Measurements from ENCODE around the gene MAGI2.
"Not testable (repeated sequence)": the region's sequence is repeated elsewhere in the genome, so short reads cannot be mapped to it uniquely, and the experiment has no call there.

MAGI2 gene

GRCh38 chr7:79451580-79451979, 1.9 kb downstream of the MAGI2 start:
- DNase-seq: no peak
- ATAC-seq: no peak

DNA sequence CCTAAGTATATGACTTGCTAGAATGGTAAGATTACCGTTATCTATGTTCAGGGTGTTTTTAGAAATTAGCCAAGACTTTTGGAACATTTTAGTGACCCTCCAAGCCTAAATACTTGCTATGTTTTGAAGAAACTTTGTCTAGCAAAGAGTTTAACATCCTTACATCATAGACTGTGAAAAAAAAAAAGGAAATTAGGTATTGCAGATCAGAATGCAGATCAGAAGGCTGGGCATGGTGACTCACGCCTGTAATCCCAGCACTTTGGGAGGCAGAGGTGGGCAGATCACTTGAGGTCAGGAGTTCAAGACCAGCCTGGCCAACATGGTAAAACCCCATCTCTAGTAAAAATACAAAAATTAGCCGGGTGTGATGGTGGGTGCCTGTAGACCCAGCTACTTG, 10.7 kb downstream of the MAGI2 start:
- not testable (repeated sequence) for ATAC-seq, DNase-seq

- ATAC-seq (no peak), DNase-seq (no peak)
These were observed 17.1 kb downstream of the MAGI2 start for GRCh38 chr7:79436378-79436777.

GRCh38 chr7:79434867-79435266, 18.6 kb downstream of the MAGI2 start:
- ATAC-seq (no peak), DNase-seq (no peak)

- DNase-seq (no peak), ATAC-seq (no peak)
These were observed 19.4 kb downstream of the MAGI2 start for GRCh38 chr7:79434098-79434497.

GRCh38 chr7:79430391-79430790, 23.1 kb downstream of the MAGI2 start:
- ATAC-seq (no peak), DNase-seq (no peak)

DNA sequence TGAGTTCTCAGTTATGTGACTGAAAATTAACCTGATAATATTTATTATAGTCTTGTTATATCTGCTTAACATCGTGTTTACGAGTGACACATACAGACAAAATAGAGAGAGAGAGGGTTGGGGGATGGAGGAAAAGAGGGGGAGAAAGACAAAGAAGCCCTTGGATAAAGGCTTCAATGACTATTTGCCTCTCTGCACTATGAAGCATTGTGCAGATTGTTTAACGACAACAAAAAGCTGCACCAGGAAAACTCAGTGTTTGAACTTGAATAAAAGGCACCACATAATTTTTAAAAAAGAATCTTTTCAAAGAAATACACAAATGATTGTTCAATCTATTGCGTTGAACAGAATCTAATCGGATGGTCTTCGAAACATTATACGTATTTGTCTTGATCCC, 27.8 kb downstream of the MAGI2 start:
- ATAC-seq (no peak), DNase-seq (no peak)

DNA sequence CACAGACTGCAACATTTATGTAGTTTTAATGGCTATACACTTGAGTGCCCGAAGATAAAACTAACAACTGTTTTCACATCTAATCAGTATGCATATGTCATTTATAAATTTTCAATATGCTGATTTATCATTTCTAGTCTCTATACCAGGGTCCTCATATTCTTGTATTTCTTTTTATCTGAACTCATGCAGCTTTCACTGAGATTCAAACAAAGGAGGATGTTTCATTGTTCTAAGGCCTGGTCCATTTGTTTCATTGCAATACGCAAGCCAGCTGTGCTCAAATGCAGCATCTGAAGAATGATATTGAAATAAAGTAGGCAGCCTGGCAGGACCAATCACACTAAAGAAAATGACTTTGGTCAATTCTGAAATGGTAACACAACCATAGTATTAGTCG, 31.7 kb downstream of the MAGI2 start:
- no peak for DNase-seq
- ATAC-seq: no peak

- DNase-seq: no peak
- ATAC-seq: no peak
These were observed 33.0 kb downstream of the MAGI2 start for GRCh38 chr7:79420464-79420863.

DNA sequence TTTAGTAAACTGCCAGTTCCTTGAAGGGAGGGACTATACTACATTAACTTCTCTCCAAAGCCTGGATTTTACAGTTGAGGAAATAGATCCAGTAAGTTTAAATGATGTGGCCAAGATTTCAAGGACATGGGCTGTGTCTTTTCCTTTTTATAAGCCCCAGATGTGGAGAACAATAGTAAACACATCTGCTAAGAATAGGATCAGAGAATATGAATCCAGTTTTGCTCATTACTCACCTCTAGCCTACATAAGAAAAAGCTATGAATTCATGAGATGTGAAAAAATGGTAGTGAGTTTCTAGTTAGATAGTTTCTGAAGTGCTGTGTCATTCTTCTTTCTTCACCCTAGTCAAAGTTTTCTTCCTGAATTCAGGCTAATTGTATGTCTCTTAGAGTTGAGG, 38.6 kb downstream of the MAGI2 start:
- DNase-seq: no peak
- ATAC-seq: no peak

- ATAC-seq: no peak
- DNase-seq: no peak
These were observed 40.6 kb downstream of the MAGI2 start for GRCh38 chr7:79412915-79413314.

- no peak for ATAC-seq
- no peak for DNase-seq
These were observed 41.0 kb downstream of the MAGI2 start for GRCh38 chr7:79412438-79412837.

GRCh38 chr7:79410345-79410744, 43.1 kb downstream of the MAGI2 start:
- ATAC-seq (no peak), DNase-seq (no peak)

GRCh38 chr7:79407351-79407750, 46.1 kb downstream of the MAGI2 start:
- DNase-seq (no peak), ATAC-seq (no peak)

- ATAC-seq (no peak), DNase-seq (no peak)
These were observed 47.1 kb downstream of the MAGI2 start for GRCh38 chr7:79406371-79406770.

- no peak for DNase-seq
These were observed 48.1 kb downstream of the MAGI2 start for GRCh38 chr7:79405368-79405767.

GRCh38 chr7:79403879-79404278, 49.6 kb downstream of the MAGI2 start:
- DNase-seq: no peak
- ATAC-seq: no peak

More at GRCh38 chr7:79405368-79405767, 48.1 kb downstream of the MAGI2 start:
- ATAC-seq: no peak

DNA sequence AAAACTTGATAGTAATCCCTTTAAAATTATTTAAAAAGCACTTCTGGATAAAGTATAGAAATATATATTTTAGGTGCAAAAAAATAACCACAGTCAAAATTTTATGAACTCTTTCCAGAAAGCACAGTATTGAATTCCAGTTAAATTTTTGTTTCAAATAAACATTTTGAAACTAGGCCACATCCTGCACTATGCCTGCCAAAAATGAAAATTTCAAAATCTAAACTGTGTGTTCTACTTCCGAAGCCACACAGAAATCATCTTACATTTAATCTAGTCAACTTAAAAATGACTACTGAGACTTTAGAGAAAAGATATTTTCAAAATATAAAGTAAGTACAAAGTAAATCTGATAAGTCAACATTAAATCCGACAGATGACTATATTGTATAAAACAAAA, 50.0 kb downstream of the MAGI2 start:
- DNase-seq: no peak
- ATAC-seq: no peak

- ATAC-seq: no peak
- no peak for DNase-seq
These were observed 52.2 kb downstream of the MAGI2 start for GRCh38 chr7:79401254-79401653.

DNA sequence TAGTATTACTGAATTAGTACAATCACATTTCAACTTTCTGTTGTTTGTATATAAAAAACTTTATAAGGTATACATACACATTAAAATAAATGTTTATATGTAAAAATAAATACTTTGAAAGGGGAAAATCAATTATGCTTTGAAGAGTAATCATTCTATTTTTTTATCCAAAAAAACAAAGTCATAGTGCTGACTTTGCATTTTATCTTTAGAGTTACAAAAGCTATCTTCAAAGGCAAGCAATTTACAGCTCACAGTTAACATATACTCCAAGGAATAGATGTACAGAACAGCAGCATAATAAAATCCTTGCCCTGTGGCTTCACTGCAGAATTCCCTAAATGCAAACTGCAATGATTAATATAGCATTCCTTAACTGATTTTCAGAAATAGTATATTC, 53.2 kb downstream of the MAGI2 start:
- DNase-seq (no peak), ATAC-seq (no peak)

GRCh38 chr7:79398138-79398749, 55.2 kb downstream of the MAGI2 start:
- no peak for DNase-seq
- ATAC-seq: no peak

DNA sequence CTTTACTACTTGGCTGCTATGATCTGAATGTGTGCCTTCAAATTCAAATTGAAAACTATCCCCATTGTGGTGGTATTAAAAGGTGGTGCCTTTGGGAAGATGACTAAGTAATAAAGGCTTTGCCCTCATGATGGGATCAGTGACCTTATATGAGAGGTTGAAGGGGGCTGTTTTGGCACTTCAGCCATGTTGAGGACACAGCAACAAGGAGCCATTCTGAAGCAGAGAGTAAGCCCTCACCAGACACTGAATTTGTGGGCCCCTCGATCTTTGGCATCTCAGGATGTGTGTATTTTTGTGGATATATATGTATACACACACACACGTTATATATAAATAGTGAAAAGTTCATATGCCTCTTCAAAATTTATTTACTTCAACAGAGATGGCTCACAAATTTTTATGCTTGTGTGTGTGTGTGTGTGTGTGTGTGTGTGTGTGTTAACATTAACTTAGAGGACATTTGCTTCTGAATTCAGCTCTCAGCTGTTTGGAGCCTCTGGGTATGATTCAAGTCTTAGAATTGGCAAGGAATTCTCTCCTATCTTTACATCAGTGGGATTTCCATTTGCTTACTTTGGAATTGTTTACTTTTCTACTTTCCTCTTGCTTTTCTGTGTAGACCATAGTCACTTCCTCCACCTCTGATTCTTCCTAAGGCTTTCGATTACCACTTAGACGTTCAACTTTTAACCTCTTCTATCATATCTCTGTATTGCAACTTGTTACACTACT, 66.6 kb downstream of the MAGI2 start:
- ATAC-seq (no peak), DNase-seq (no peak)

- ATAC-seq: no peak
- no peak for DNase-seq
These were observed 71.5 kb downstream of the MAGI2 start for GRCh38 chr7:79381921-79382320.

DNA sequence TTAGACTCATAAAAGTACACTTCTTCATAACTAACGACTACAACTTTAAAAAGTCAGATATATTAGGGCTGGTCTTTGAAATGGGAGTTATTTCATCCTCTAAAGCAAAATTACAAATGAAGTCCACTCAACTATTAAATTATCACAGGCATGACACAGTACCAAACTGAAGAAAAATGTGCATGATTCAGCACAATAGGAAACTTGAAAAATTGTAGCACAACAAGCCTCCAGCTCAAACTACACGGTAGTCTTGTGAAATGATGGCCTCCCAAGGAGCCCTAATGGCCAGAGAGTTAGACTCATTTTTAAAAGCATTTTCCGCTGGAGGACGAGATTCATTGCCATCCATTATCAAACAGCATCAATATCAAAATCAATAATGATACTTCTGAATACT, 76.4 kb downstream of the MAGI2 start:
- DNase-seq: no peak
- no peak for ATAC-seq
